AG04449 (cell line): ENCODE data around the gene GIMAP2.
A peak's percentile ranks its signal among the peaks of the same experiment; 100 is the strongest.

Experiments
- CTCF ChIA-PET: fragments of 350-600 bp; formaldehyde crosslinking; extraction: SDS; loops from one replicate; lab custom pipeline; 2021; ENCODE audit warnings: antibody characterized with exemption; lab: Yijun Ruan, JAX
- POLR2A ChIA-PET: fragments of 400-600, 350-600 bp; formaldehyde crosslinking; extraction: SDS; loops from one replicate; lab custom pipeline; 2020; ENCODE audit warnings: antibody characterized with exemption, inconsistent platforms; lab: Yijun Ruan, JAX
- DNase-seq: peaks from one replicate; pipeline ENCODE4 v3.0.0-alpha.2; 2010; ENCODE audit warnings: low read depth, low spot score
- H3K4me3 ChIP-seq: 2 replicates; pipeline ENCODE4 v1.5.1; 2011; ENCODE audit warnings: low read depth, mild to moderate bottlenecking, control low read depth, low read length
- CTCF ChIP-seq: IDR thresholded peaks from one replicate; pipeline ENCODE4 v1.5.1; 2011; ENCODE audit warnings: mild to moderate bottlenecking, moderate library complexity, low read length, control low read depth, inconsistent platforms; ENCODE audit not compliant: insufficient read depth; ENCODE audit errors: missing control alignments

The GIMAP2 gene

GRCh38 chr7:150685219-150686029 lies at the start of gene GIMAP2:
GIMAP2 (plus strand) TSS chr7:150685706; CDS start chr7:150687060, 1,354 bp downstream.
- ChIA-PET POLR2A (no interaction called here), CTCF (no interaction called here)
- H3K4me3 ChIP-seq, result peak within 1 kb of the TSS; percentile 23; the same call in 1 of the 2 replicates
- TF ChIP-seq CTCF, result no peak
- DNase-seq, result no peak

GRCh38 chr7:150641854-150642253 lies 43.7 kb upstream of the GIMAP2 start:
- TF ChIP-seq CTCF, result no peak
- no peak for DNase-seq
- CTCF ChIA-PET, result no interaction called here
- H3K4me3 ChIP-seq, result no peak overlapping the region
- POLR2A ChIA-PET, result no interaction called here

GRCh38 chr7:150642926-150643325 lies 42.6 kb upstream of the GIMAP2 start:
- CTCF ChIA-PET, result no interaction called here
- no peak for TF ChIP-seq CTCF
- DNase-seq, result no peak
- POLR2A ChIA-PET, result no interaction called here
- no peak overlapping the region for H3K4me3 ChIP-seq

- POLR2A ChIA-PET, result no interaction called here
- no peak for TF ChIP-seq CTCF
- H3K4me3 ChIP-seq, result no peak overlapping the region
- CTCF ChIA-PET, result no interaction called here
- no peak for DNase-seq
Observed at GRCh38 chr7:150645259-150646020, 40.1 kb upstream of the GIMAP2 start.

- no peak for DNase-seq
- TF ChIP-seq CTCF, result no peak
- POLR2A ChIA-PET, result no interaction called here
- H3K4me3 ChIP-seq, result no peak overlapping the region
- CTCF ChIA-PET, result no interaction called here
Observed at GRCh38 chr7:150648353-150649079, 37.0 kb upstream of the GIMAP2 start.

GRCh38 chr7:150649080-150649385 lies 36.5 kb upstream of the GIMAP2 start:
- no peak overlapping the region for H3K4me3 ChIP-seq
- CTCF ChIA-PET, result no interaction called here
- no peak for DNase-seq
- TF ChIP-seq CTCF, result no peak
- POLR2A ChIA-PET, result no interaction called here
